ENCODE data around the gene NRN1L. TPM values are rescaled to one million over a fixed set of nuclear protein-coding genes. Genes with fewer than 3 reads are reported as not detected.

The NRN1L gene
- total RNA-seq, 1 donor from 2014 or later, result not detected

DNA sequence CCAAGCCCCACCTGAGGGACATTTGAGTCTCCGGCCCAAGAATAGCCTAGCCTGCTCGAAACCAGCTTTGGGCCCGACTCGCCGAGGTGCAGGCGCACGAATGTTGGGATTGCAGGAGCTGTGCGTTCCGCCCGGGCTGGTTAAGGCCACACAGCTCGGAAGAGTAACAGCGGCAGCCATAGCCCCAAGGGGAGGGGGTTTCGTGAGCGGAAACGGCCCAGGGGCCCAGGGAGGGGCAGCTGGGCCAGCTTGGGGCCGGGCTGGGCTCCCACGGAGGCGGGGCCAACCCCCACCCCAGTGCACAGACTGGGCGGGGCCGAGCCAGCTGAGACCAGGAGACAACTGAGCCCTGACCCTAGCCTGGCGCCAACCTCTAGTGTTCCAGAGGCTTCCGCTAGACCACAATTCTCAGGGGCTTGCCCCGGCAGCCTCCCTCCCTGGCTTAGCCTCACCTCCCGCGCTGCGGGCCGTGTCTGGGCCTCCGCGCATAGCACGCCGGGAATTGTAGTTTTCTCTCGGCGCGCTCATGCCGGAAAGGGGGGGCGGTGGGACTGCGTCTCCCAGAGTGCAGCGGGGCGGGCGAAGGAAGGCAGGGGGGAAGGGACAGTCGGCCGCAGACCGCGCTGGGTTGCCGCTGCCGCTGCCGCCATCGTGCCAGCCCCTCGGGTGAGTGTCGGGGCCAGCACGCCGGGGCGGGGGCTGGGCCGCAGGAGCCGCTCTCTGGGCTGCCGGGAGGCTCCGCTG lies 38.2 kb upstream of the NRN1L start, which contains the start of gene NUTF2:
Gene NUTF2 (plus strand): TSS at position 614 of the 744 bp plus-strand sequence. CDS start 18,198 bp downstream, outside the sequence.
- peak; percentile 94 to 95 for DNase-seq (ENCODE audit: low spot score in 2 of 2, unreplicated experiment in 2 of 2)
- TF ChIP-seq, protein P1, sequence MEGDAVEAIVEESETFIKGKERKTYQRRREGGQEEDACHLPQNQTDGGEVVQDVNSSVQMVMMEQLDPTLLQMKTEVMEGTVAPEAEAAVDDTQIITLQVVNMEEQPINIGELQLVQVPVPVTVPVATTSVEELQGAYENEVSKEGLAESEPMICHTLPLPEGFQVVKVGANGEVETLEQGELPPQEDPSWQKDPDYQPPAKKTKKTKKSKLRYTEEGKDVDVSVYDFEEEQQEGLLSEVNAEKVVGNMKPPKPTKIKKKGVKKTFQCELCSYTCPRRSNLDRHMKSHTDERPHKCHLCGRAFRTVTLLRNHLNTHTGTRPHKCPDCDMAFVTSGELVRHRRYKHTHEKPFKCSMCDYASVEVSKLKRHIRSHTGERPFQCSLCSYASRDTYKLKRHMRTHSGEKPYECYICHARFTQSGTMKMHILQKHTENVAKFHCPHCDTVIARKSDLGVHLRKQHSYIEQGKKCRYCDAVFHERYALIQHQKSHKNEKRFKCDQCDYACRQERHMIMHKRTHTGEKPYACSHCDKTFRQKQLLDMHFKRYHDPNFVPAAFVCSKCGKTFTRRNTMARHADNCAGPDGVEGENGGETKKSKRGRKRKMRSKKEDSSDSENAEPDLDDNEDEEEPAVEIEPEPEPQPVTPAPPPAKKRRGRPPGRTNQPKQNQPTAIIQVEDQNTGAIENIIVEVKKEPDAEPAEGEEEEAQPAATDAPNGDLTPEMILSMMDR (IDR thresholded peaks at IDR 0.05; ENCODE audit: unreplicated experiment), result no peak
- Mint-ChIP-seq H3K27me3 (ENCODE audit: low read depth) (no peaks in the 10 kb centered on the region), H3K36me3 (peaks cover 3% of the 10 kb centered on the region), H3K9me3 (no peaks in the 10 kb centered on the region), H3K4me3 (peak within 1 kb of the TSS; percentile 81), H3K27ac (peak within 1 kb of the TSS; percentile 98), H3K4me1 (peaks cover 46% of the 10 kb centered on the region)

DNA sequence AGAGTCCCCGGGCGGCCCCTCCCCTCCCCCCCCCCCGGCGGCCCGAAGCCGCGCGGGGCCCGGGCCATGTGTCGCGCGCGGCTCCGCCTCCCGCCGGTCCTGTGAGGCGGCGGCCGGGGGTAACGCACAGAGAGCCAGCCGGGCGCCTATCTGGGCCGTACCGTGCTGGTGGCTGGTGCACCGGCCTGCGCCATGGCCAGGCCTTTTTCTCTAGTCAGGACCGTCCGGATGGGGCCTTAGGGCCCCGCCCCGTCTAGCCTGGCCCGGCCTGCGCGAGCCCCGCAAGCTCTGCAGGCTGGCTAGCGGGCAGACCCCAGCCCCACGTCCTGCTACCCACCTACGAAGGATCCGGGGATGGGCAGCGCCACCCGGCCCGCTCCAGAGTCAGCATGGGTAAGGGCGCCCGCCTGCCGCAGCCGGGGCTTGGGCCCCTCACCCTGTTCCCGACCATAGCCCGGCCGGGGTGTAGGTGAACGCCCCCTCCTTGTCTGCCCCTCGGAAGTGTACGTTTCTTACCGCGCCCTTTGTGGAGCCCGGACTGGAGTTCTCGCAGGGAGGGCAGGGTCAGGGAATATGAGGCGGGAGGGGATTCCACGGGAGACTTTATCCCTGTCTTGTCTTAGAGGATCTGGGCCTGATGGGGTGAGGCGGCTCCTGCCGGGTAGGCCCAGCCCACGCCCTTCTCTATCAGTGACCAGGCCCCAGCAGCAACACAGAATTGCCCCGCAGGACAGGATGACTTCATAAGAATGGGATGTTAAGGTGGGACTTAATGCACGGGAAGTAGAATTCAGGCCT lies 37.4 kb upstream of the NRN1L start, which contains the start of gene CENPT:
Gene CENPT (minus strand): TSS at position 630 of the 798 bp plus-strand sequence. CDS start 13,834 bp downstream, outside the sequence.
- TF ChIP-seq, protein P1 (IDR thresholded peaks at IDR 0.05; ENCODE audit: unreplicated experiment), result no peak
- H3K36me3 Mint-ChIP-seq, result peaks cover 3% of the 10 kb centered on the region
- peaks cover 44% of the 10 kb centered on the region for H3K4me1 Mint-ChIP-seq
- H3K9me3 Mint-ChIP-seq, result no peaks in the 10 kb centered on the region
- DNase-seq (ENCODE audit: low spot score in 2 of 2, unreplicated experiment in 2 of 2), result peak in 1 of 2 experiments; percentile 59
- no peaks in the 10 kb centered on the region for H3K27me3 Mint-ChIP-seq (ENCODE audit: low read depth)
- peak within 1 kb of the TSS; percentile 98 for H3K27ac Mint-ChIP-seq
- H3K4me3 Mint-ChIP-seq, result peak within 1 kb of the TSS; percentile 81

DNA sequence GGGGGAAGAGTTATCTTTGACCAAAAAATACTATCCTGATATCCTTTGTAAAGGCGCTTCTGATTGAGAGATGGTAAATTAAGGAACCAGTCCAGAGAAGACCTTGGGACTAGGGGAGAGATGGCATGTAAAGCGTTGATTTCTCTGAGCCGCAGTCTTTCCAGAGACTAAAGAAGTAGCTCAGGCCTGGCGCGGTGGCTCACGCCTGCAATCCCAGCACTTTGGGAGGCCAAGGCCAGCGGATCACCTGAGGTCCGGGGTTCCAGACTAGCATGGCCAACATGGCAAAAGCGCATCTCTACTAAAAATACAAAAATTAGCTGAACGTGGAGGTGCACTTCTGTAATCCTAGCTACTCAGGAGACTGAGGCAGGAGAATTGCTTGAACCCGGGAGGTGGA lies 36.6 kb upstream of the NRN1L start:
- no peaks in the 10 kb centered on the region for H3K9me3 Mint-ChIP-seq
- TF ChIP-seq, protein P1 (IDR thresholded peaks at IDR 0.05; ENCODE audit: unreplicated experiment), result no peak
- H3K4me3 Mint-ChIP-seq, result peak overlapping the region; percentile 81
- DNase-seq (ENCODE audit: low spot score in 2 of 2, unreplicated experiment in 2 of 2), result no peak
- H3K27ac Mint-ChIP-seq, result peak overlapping the region; percentile 98
- peaks cover 3% of the 10 kb centered on the region for H3K36me3 Mint-ChIP-seq
- peaks cover 40% of the 10 kb centered on the region for H3K4me1 Mint-ChIP-seq
- no peaks in the 10 kb centered on the region for H3K27me3 Mint-ChIP-seq (ENCODE audit: low read depth)

DNA sequence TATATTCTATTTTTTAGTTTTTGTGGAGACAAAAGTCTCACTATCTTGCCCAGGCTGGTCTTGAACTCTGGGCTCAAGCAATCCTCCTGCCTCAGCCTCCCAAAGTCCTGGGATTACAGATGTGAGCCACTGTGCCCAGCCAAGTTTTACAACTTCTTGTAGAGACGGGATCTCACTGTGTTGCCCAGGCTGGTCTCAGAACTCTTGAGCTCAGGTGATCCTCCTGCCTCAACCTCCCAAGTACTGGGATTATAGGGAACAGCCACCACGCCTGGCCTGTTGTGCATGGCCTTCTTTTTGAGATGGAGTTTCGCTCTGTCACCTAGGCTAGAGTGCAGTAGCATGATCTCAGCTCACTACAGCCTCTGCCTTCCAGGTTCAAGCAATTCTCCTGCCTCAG lies 31.0 kb upstream of the NRN1L start:
- Mint-ChIP-seq H3K27me3 (ENCODE audit: low read depth) (no peaks in the 10 kb centered on the region), H3K4me1 (peaks cover 12% of the 10 kb centered on the region), H3K36me3 (peaks cover 6% of the 10 kb centered on the region), H3K9me3 (no peaks in the 10 kb centered on the region), H3K4me3 (no peak overlapping the region), H3K27ac (no peak overlapping the region)
- no peak for DNase-seq (ENCODE audit: low spot score in 2 of 2, unreplicated experiment in 2 of 2)
- TF ChIP-seq, protein P1 (IDR thresholded peaks at IDR 0.05; ENCODE audit: unreplicated experiment), result no peak

DNA sequence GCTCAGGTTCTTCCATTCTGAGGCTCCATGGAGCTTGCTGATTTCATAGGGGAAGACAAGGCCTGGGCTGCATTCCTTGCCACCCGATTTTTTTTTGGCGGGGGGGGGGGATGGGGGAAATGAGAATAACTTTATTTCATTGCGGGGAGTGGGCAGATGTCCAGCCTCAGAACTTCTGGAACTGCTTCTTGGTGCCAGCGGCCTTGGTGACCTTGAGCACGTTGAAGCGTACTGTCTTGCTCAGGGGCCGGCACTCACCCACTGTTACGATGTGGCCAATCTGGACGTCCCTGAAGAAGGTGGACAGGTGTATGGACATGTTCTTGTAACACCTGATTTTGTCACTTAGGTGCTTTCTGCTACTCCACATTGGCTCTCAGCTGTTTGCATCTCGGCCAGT lies 28.9 kb upstream of the NRN1L start:
- H3K27ac Mint-ChIP-seq, result no peak overlapping the region
- no peaks in the 10 kb centered on the region for H3K27me3 Mint-ChIP-seq (ENCODE audit: low read depth)
- H3K9me3 Mint-ChIP-seq, result no peaks in the 10 kb centered on the region
- H3K36me3 Mint-ChIP-seq, result peaks cover 4% of the 10 kb centered on the region
- no peak overlapping the region for H3K4me3 Mint-ChIP-seq
- DNase-seq (ENCODE audit: low spot score in 2 of 2, unreplicated experiment in 2 of 2), result no peak
- H3K4me1 Mint-ChIP-seq, result peaks cover 10% of the 10 kb centered on the region
- TF ChIP-seq, protein P1 (IDR thresholded peaks at IDR 0.05; ENCODE audit: unreplicated experiment), result no peak

Data from mesothelial cell of epicardium (in vitro differentiated cells).